GM18511 (cell line): ENCODE measurements around the gene CAMTA1.

Experiments used
- ATAC-seq: cut with Tn5 transposase; IDR thresholded peaks from one replicate; pipeline ENCODE4 v1.9.1; 2021; ENCODE audit warnings: mild to moderate bottlenecking, moderate library complexity; ENCODE audit not compliant: unreplicated experiment

Gene CAMTA1

GRCh38 chr1:7052701-7053100 is 267.4 kb downstream of the CAMTA1 start:
- no peak for ATAC-seq

GRCh38 chr1:7060745-7061144 is 275.5 kb downstream of the CAMTA1 start:
- no peak for ATAC-seq

- ATAC-seq: no peak
Measured at GRCh38 chr1:7062346-7063061, 277.2 kb downstream of the CAMTA1 start.

GRCh38 chr1:7063981-7064380 is 278.7 kb downstream of the CAMTA1 start:
- ATAC-seq: no peak

GRCh38 chr1:7068552-7068951 is 283.3 kb downstream of the CAMTA1 start:
- ATAC-seq: no peak

GRCh38 chr1:7069931-7070330 is 284.7 kb downstream of the CAMTA1 start:
- ATAC-seq: no peak

- ATAC-seq: no peak
Measured at GRCh38 chr1:7070389-7071029, 285.3 kb downstream of the CAMTA1 start.

- no peak for ATAC-seq
Measured at GRCh38 chr1:7076117-7076516, 290.9 kb downstream of the CAMTA1 start.

- no peak for ATAC-seq
Measured at GRCh38 chr1:7076572-7076971, 291.3 kb downstream of the CAMTA1 start.

GRCh38 chr1:7077136-7077535 is 291.9 kb downstream of the CAMTA1 start:
- no peak for ATAC-seq

- ATAC-seq: no peak
Measured at GRCh38 chr1:7077970-7078369, 292.7 kb downstream of the CAMTA1 start.

GRCh38 chr1:7079637-7080036 is 294.4 kb downstream of the CAMTA1 start:
- no peak for ATAC-seq

GRCh38 chr1:7084232-7084894 is 299.1 kb downstream of the CAMTA1 start:
- no peak for ATAC-seq

GRCh38 chr1:7085521-7085920 is 300.3 kb downstream of the CAMTA1 start:
- ATAC-seq: no peak

GRCh38 chr1:7086106-7086505 is 300.9 kb downstream of the CAMTA1 start:
- ATAC-seq: no peak

- no peak for ATAC-seq
Measured at GRCh38 chr1:7087888-7088287, 302.6 kb downstream of the CAMTA1 start.

GRCh38 chr1:7089497-7089896 is 304.2 kb downstream of the CAMTA1 start:
- no peak for ATAC-seq

- no peak for ATAC-seq
Measured at GRCh38 chr1:7093297-7093696, 308.0 kb downstream of the CAMTA1 start.

GRCh38 chr1:7094086-7094485 is 308.8 kb downstream of the CAMTA1 start:
- no peak for ATAC-seq

GRCh38 chr1:7094509-7094908 is 309.3 kb downstream of the CAMTA1 start:
- ATAC-seq: no peak

GRCh38 chr1:7095343-7095964 is 310.2 kb downstream of the CAMTA1 start:
- no peak for ATAC-seq
